Stimulated activated CD8-positive, alpha-beta memory T cell treated with anti-CD3 and anti-CD28 coated beads, Interleukin-4, amount 100 ng/mL, for 1 hour (primary cell): ENCODE measurements around the gene SPATA21.

Experiments
- DNase-seq, 2 donors: peaks; one replicate each; pipeline ENCODE4 v3.0.0-alpha.2; 2020; ENCODE audit warnings: low read depth in 2 of 2, low spot score in 1 of 2

Gene SPATA21

GRCh38 chr1:16451841-16452528 lies 14.8 kb upstream of the SPATA21 start:
- DNase-seq: no peak

GRCh38 chr1:16450863-16451481 lies 13.7 kb upstream of the SPATA21 start:
- DNase-seq: no peak

GRCh38 chr1:16449666-16450065 lies 12.4 kb upstream of the SPATA21 start:
- DNase-seq: no peak

GRCh38 chr1:16449065-16449464 lies 11.8 kb upstream of the SPATA21 start:
- DNase-seq: no peak

DNA sequence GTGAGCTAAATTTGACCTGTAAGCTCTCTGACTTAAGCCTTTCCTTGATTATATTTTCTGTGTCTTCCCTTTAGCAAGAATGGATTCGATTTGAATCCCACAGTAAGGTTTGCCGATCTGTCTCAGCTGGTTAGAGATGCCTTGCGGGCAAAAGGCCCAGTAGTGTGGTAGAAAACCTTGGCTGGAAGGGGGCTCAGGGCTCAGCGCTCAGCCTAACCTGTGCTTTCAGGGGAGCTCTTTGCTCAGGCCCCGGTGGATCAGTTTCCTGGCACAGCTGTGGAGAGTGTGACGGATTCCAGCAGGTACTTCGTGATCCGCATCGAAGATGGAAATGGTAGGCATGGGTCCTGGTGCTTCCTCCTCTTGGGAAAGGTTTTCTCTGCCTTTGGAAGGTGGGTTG lies 10.4 kb upstream of the SPATA21 start:
- no peak for DNase-seq

DNA sequence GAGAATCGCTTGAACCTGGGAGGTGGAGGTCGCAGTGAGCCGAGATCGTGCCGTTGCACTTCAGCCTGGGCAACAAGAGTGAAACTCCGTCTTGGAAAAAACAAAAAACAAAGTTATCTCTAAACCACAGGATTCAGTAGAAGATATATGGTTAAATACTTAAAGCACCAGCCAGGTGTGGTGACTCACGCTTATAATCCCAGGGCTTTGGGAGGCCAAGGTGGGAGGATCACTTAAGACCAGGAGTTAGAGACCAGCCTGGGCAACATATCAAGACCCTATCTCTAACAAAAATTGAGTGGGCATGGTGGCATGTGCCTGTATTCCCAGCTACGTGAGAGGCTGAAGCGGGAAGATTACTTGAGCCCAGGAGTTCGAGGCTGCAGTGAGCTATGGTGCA lies 8.9 kb upstream of the SPATA21 start:
- no peak for DNase-seq

DNA sequence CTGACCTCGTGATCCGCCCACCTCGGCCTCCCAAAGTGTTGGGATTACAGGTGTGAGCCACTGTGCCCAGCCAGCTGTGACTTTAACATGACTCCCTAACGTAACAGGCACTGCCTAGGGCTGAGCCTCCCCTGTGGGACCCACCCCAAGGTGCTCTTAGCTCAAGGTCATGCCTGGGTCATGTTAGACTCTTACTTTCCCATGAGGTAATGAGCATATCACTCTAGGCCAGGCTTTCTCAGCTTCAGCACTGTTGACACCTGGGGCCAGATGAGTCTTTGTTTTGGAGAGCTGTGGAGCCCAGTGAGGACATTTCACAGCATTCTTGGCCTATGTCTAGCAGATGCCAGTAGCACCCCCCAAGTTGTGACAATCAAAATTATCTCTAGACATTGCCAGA lies 7.8 kb upstream of the SPATA21 start:
- DNase-seq: no peak

GRCh38 chr1:16443975-16444770 lies 6.9 kb upstream of the SPATA21 start:
- DNase-seq: no peak

- no peak for DNase-seq
Observed at GRCh38 chr1:16442941-16443340, 5.7 kb upstream of the SPATA21 start.

GRCh38 chr1:16442265-16442664 lies 5.0 kb upstream of the SPATA21 start:
- DNase-seq: no peak

DNA sequence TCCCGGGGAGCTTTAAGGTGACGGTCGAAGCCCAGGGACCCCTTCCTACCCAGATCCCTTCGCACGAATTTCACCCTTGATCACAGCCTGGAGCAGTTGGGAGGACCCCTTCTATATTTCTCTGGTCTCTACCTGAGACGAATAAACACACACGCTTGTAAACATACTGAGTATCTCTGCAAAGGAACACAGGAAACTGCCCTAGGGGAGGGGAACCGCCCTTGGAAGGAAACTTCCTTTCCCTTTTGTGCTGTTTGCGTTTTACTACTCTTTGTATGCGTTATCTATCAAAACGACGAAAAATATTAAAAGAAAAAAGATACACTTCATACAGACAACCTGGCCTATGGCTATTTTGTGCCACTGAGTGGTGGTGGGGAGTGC lies 4.0 kb upstream of the SPATA21 start:
- no peak for DNase-seq

- peak; percentile 92 to 94 for DNase-seq
Observed at GRCh38 chr1:16440470-16441281, 3.5 kb upstream of the SPATA21 start, which contains the start of gene NECAP2. Gene NECAP2 (plus strand): TSS chr1:16440724. CDS start chr1:16440762, 38 bp downstream.

GRCh38 chr1:16440131-16440469 lies 2.9 kb upstream of the SPATA21 start:
- DNase-seq: no peak

DNA sequence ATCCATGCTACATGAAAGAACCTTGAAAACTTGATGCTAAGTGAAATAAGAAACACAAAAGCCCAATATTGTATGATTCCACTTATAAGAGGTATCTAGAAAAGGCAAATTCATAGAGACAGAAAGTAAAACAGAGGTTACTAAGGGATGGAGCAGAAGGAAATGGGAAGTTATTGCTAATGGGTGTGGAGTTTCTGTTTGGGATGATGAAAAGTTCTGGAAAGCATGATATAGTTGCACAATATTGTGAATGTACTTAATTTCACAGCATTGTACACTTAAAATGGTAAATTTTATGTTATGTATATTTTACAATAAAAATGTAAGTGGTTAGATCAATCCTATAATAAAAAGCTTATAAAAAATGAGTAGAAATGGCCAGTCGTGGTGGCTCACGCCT lies 1.7 kb upstream of the SPATA21 start:
- DNase-seq: no peak

- no peak for DNase-seq
Observed at GRCh38 chr1:16438516-16438915, 1.3 kb upstream of the SPATA21 start.

DNA sequence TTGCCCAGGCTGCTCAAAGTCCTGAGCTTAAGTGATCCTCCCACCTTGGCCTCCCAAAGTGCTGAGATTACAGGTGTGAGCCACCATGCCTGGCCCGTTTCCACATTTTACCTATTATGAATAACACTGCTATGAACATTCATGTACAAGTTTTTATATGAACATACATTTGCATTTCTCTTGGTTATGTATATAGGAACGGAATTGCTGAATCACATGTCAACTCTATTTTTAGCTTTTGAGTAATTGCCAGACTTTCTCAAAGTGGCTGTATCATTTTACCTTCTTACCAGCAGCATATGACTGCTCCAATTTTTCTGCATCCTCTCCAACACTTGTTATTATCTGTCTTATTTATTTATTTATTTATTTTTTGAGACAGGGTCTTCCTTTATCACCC lies 2.7 kb downstream of the SPATA21 start:
- DNase-seq: no peak

GRCh38 chr1:16434007-16434406 lies 3.2 kb downstream of the SPATA21 start:
- DNase-seq: no peak

DNA sequence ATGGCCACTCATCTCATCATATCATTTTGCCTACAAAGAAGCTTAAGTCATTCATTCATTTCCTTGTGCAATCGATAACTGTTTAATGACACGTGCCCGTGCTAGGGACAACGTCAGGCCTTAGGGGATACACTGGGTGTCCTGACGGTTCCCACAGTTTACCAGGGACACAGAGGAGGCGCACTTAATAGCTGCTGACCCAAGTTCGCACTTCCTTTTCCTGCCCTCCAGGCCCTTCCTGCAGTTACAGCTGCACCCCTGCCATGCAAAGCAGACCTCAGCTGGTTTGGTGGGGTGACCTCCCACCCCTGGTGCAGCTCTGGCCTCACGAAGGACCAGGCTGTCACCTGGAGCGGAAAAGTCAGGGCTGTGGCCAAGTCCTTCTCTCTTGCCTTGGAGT lies 4.2 kb downstream of the SPATA21 start:
- no peak for DNase-seq

- no peak for DNase-seq
Observed at GRCh38 chr1:16430606-16431005, 6.6 kb downstream of the SPATA21 start.

DNA sequence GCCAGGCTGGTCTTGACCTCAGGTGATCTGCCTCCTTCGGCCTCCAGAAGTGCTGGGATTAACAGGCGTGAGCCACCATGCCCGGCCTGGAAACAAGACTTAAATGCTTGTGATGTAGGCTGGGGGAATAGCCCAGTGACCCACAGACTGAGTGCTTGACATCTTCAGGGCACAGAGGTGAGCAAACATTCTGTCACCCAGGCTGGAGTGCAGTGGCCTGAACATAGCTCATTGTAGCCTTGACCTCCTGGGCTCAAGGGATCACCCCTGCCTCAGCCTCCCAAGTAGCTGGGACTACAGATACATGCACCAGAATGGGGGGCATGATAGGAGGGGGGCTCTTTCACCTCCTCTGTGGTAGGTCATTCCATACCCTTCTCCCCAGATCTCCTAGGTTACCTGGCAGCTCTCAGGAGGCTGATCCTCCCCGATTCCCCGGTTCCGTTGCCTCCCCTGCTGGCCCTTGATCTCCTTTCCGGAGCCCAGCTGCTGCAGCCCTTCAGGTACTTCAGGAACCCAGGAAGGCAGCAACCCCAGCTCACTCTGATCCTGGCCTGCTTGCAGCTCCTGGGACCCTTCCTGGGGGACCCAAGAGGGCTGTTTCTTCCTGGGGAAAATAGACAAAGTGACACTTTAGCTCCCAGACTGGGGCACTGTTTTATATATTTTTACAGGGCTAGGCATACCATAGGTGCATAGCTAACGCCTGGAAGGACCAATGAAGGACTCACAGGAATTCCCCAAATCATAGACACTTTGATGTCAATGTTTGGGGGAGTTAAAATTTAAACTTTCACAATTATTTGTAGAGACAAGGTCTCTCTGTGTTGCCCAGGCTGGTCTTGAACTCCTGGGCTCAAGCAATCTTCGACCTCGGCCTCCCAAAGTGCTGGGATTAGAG lies 11.8 kb downstream of the SPATA21 start:
- no peak for DNase-seq
